PC-9 (cell line): ENCODE results near the gene COL25A1. TPM values are rescaled to one million over a fixed set of nuclear protein-coding genes. Genes with fewer than 3 reads are reported as not detected.

ENCODE experiments used
- BruUV-seq: library from RNA; stranded (reverse); fragments of 400-500 nt; replicated peaks from 2 replicates; lab custom pipeline; 2021; lab: Mats Ljungman, UMichigan
- CTCF ChIA-PET: fragments of 300-600 bp; sonication (Branson Sonifier 250); formaldehyde crosslinking; loops from one replicate; lab custom pipeline; 2022; ENCODE audit warnings: antibody characterized with exemption; lab: Charles Lee
- POLR2A ChIA-PET: fragments of 300-600 bp; sonication (Branson Sonifier 250); formaldehyde crosslinking; loops from one replicate; lab custom pipeline; 2022; ENCODE audit warnings: antibody characterized with exemption; ENCODE audit not compliant: unreplicated experiment; lab: Charles Lee
- DNase-seq, 2 experiments: peaks; one replicate each; pipeline versions ENCODE4 v3.0.0 to v3.0.0-alpha.2; 2015 to 2022; ENCODE audit warnings: mixed read lengths in 1 of 2
- H2AFZ ChIP-seq: fragments of 200-600 bp; sonication (generic); 2 replicates; pipeline ENCODE4 v1.8.1; 2017; ENCODE audit warnings: antibody characterized with exemption
- H3F3A ChIP-seq: fragments of 200-600 bp; sonication (generic); 2 replicates; pipeline ENCODE4 v1.8.1; 2017; ENCODE audit warnings: antibody characterized with exemption, mild to moderate bottlenecking, low read depth; ENCODE audit not compliant: insufficient read depth
- H3K27ac ChIP-seq: fragments of 200-600 bp; sonication (generic); 2 replicates; pipeline ENCODE4 v1.6.1; 2016; ENCODE audit warnings: mixed run types
- H3K27me3 ChIP-seq: fragments of 200-600 bp; sonication (generic); 2 replicates; pipeline ENCODE4 v1.6.1; 2016; ENCODE audit warnings: low read depth, mixed run types; ENCODE audit not compliant: insufficient read depth
- H3K36me3 ChIP-seq: fragments of 200-600 bp; sonication (generic); 2 replicates; pipeline ENCODE4 v1.6.1; 2016; ENCODE audit warnings: low read depth, mixed run types
- H3K4me1 ChIP-seq: fragments of 200-600 bp; sonication (generic); replicated peaks from 2 replicates; pipeline ENCODE4 v1.6.1; 2016; ENCODE audit warnings: mixed run types; ENCODE audit not compliant: insufficient read depth
- H3K4me2 ChIP-seq: fragments of 200-600 bp; sonication (generic); 2 replicates; pipeline ENCODE4 v1.6.1; 2017; ENCODE audit warnings: mixed run types
- H3K4me3 ChIP-seq: fragments of 200-600 bp; sonication (generic); 2 replicates; pipeline ENCODE4 v1.6.1; 2016; ENCODE audit warnings: mixed run types
- H3K79me2 ChIP-seq: fragments of 200-600 bp; sonication (generic); 2 replicates; pipeline ENCODE4 v1.6.1; 2017; ENCODE audit warnings: low read depth, mixed run types
- H3K9me2 ChIP-seq: fragments of 200-600 bp; sonication (generic); 2 replicates; pipeline ENCODE4 v1.8.1; 2017; ENCODE audit warnings: mild to moderate bottlenecking; ENCODE audit not compliant: insufficient read depth
- H3K9me3 ChIP-seq: fragments of 200-600 bp; sonication (generic); 2 replicates; pipeline ENCODE4 v1.8.1; 2016; ENCODE audit warnings: low read depth; ENCODE audit not compliant: insufficient read depth
- H4K20me1 ChIP-seq: fragments of 200-600 bp; sonication (generic); 2 replicates; pipeline ENCODE4 v1.8.1; 2017; ENCODE audit not compliant: insufficient read depth
- EZH2 ChIP-seq: fragments of 200-600 bp; sonication (generic); IDR thresholded peaks from 2 replicates; pipeline ENCODE4 v1.8.0; 2017; ENCODE audit warnings: antibody characterized with exemption, low read depth
- intact Hi-C: fragments of 100-400 bp; cut with micrococcal nuclease; formaldehyde crosslinking; loops from one replicate; pipeline ENCODE4 v1.10.0; 2022; ENCODE audit not compliant: unreplicated experiment
- total RNA-seq: library from RNA; stranded (reverse); gene quantifications from 2 replicates; pipeline ENCODE4 v1.2.3, GENCODE V29; 2021
- TF ChIP-seq, protein P1 (sequence below): fragments of 200-600 bp; sonication (generic); conservative IDR thresholded peaks from 2 replicates; pipeline ENCODE4 v1.6.1; 2017; ENCODE audit warnings: mixed run types, antibody characterized with exemption, mild to moderate bottlenecking, moderate library complexity

COL25A1 gene
- total RNA-seq, 1 experiment from 2014 or later, result not detected

DNA sequence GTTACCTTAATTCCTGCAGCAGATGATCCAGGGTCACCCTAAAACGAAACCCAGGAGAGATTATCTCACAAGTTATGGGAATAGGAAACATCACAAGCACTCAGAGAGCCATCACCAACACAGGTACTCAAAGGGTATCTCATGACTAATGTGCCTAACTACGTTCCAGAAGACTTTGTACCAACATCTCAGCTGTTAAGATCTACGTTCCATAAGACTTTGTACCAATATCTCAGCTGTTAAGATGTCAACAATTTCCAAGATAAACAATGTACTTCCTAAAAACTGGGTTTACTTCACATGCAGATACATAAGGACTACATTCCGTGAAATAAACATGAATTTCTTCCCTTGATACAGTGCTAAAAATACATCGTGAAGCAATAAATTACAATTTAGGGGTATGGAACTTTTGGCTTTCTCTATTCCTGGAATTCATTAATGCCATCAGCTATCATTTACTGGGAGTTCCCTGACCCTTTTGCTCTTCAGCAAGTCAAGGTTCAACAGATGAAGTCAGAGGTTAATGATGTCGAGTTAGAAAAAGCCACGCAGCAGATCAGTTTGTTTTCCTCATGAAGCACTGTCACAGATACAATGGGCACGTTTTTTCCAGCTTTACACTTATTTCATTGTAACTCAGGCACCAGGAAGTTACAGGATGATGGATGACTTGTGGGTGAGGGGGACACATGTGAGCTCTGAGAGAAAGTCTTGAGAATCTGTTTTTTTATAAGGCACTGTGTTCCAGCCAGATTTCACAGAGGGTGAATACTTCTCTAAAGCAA, 412.6 kb downstream of the COL25A1 start:
- intact Hi-C loops, result no loop called here
- H3K79me2 ChIP-seq, result no peaks in the 10 kb centered on the region
- no peak for DNase-seq
- H3K27ac ChIP-seq, result no peak overlapping the region
- CTCF ChIA-PET, result no interaction called here
- H3K4me2 ChIP-seq, result no peak overlapping the region
- BruUV-seq, result no TSS peak
- H3F3A ChIP-seq, result no peaks in the 10 kb centered on the region
- POLR2A ChIA-PET, result no interaction called here
- TF ChIP-seq, protein P1, sequence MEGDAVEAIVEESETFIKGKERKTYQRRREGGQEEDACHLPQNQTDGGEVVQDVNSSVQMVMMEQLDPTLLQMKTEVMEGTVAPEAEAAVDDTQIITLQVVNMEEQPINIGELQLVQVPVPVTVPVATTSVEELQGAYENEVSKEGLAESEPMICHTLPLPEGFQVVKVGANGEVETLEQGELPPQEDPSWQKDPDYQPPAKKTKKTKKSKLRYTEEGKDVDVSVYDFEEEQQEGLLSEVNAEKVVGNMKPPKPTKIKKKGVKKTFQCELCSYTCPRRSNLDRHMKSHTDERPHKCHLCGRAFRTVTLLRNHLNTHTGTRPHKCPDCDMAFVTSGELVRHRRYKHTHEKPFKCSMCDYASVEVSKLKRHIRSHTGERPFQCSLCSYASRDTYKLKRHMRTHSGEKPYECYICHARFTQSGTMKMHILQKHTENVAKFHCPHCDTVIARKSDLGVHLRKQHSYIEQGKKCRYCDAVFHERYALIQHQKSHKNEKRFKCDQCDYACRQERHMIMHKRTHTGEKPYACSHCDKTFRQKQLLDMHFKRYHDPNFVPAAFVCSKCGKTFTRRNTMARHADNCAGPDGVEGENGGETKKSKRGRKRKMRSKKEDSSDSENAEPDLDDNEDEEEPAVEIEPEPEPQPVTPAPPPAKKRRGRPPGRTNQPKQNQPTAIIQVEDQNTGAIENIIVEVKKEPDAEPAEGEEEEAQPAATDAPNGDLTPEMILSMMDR, result no peak
- TF ChIP-seq EZH2, result no peak
- H3K9me2 ChIP-seq, result no peaks in the 10 kb centered on the region
- no peaks in the 10 kb centered on the region for H3K9me3 ChIP-seq
- H3K4me1 ChIP-seq, result no peaks in the 10 kb centered on the region
- H3K4me3 ChIP-seq, result no peak overlapping the region
- H2AFZ ChIP-seq, result no peak overlapping the region
- no peaks in the 10 kb centered on the region for H4K20me1 ChIP-seq
- H3K27me3 ChIP-seq, result no peaks in the 10 kb centered on the region
- H3K36me3 ChIP-seq, result no peaks in the 10 kb centered on the region

DNA sequence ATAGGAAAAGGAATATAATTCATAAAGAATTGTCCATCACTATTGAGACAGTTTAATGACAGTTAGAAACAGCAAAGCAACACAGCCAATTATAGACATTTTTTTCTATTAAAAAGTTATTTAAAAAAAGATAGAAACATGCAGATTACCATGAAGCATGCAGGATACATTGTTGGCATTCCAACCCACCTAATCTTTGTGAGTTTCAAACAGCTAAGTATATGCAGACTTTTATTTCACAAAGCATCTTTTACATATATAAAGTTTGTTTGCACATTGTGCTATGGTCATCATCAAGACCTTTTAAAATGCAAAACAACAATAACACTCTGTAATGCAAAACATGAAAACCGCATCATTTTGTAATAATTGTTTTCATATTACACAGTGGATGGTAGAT, 413.7 kb downstream of the COL25A1 start:
- no peaks in the 10 kb centered on the region for H4K20me1 ChIP-seq

DNA sequence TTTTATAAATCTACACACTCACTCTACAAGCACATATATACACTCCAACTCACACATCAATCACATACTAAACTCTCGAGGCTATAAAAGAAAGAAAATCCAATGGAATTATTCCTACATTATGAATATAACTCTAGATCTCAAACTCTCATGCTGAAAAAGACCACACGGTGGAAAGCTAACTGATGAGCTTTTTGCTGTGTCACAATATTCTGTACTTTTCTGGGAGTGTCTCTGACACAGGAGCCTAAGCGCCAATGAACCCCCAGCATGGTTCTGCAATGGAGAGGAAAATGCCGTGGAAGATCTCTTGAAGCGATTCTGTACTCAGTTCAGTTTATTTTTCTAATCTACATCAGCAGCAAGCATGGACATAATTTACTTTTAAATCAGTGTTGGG, 415.4 kb downstream of the COL25A1 start:
- no peaks in the 10 kb centered on the region for H4K20me1 ChIP-seq
- no peaks in the 10 kb centered on the region for H3K27me3 ChIP-seq
- no peak overlapping the region for H2AFZ ChIP-seq
- intact Hi-C loops, result no loop called here
- no peaks in the 10 kb centered on the region for H3K4me1 ChIP-seq
- no peaks in the 10 kb centered on the region for H3K9me2 ChIP-seq
- ChIA-PET CTCF (no interaction called here), POLR2A (no interaction called here)
- H3K36me3 ChIP-seq, result no peaks in the 10 kb centered on the region
- no TSS peak for BruUV-seq
- H3F3A ChIP-seq, result no peaks in the 10 kb centered on the region
- no peaks in the 10 kb centered on the region for H3K9me3 ChIP-seq
- DNase-seq, result no peak
- TF ChIP-seq, protein P1, result no peak
- TF ChIP-seq EZH2, result no peak
- H3K79me2 ChIP-seq, result no peaks in the 10 kb centered on the region
- H3K27ac ChIP-seq, result no peak overlapping the region
- H3K4me2 ChIP-seq, result no peak overlapping the region
- H3K4me3 ChIP-seq, result no peak overlapping the region

More for the DNA sequence above, 413.7 kb downstream of the COL25A1 start:
- Histone ChIP-seq H3K9me3 (no peaks in the 10 kb centered on the region), H2AFZ (no peak overlapping the region), H3K4me2 (no peak overlapping the region), H3K9me2 (no peaks in the 10 kb centered on the region), H3F3A (no peaks in the 10 kb centered on the region), H3K36me3 (no peaks in the 10 kb centered on the region), H3K27me3 (no peaks in the 10 kb centered on the region), H3K79me2 (no peaks in the 10 kb centered on the region), H3K4me3 (no peak overlapping the region), H3K4me1 (no peaks in the 10 kb centered on the region), H3K27ac (no peak overlapping the region)
- POLR2A ChIA-PET, result no interaction called here
- TF ChIP-seq EZH2, result no peak
- TF ChIP-seq, protein P1, result no peak
- no peak for DNase-seq
- CTCF ChIA-PET, result no interaction called here
- intact Hi-C loops, result no loop called here
- BruUV-seq, result no TSS peak
